RWPE2 (cell line): Measurements from ENCODE around the gene VAMP3.

Source experiments
- ATAC-seq: fragments of 200-7000 bp; cut with Tn5 transposase; 3 replicates; pipeline ENCODE4 v1.9.1; 2021; ENCODE audit warnings: low read depth
- DNase-seq: peaks from one replicate; pipeline ENCODE4 v3.0.0-alpha.2; 2020; ENCODE audit warnings: low spot score
- H3K27ac ChIP-seq: fragments of 450-650 bp; 2 replicates; pipeline ENCODE4 v1.5.1; 2017; ENCODE audit warnings: mild to moderate bottlenecking; ENCODE audit not compliant: poor library complexity, severe bottlenecking
- H3K27me3 ChIP-seq: fragments of 250-450 bp; sonication (Bioruptor Pico); 2 replicates; pipeline ENCODE4 v1.5.1; 2021; ENCODE audit warnings: mild to moderate bottlenecking, moderate library complexity; ENCODE audit not compliant: insufficient read depth, poor library complexity, severe bottlenecking
- H3K36me3 ChIP-seq: fragments of 250-450 bp; sonication (Bioruptor Pico); 2 replicates; pipeline ENCODE4 v1.5.1; 2020; ENCODE audit warnings: low read depth, mild to moderate bottlenecking, moderate library complexity
- H3K4me1 ChIP-seq: fragments of 250-450 bp; sonication (Bioruptor Pico); 2 replicates; pipeline ENCODE4 v1.5.1; 2021; ENCODE audit warnings: mild to moderate bottlenecking, moderate library complexity; ENCODE audit not compliant: insufficient read depth, poor library complexity, severe bottlenecking
- H3K4me3 ChIP-seq: fragments of 250-450 bp; sonication (Bioruptor Pico); 2 replicates; pipeline ENCODE4 v1.5.1; 2021; ENCODE audit warnings: mild to moderate bottlenecking, moderate library complexity; ENCODE audit not compliant: severe bottlenecking
- H3K9me3 ChIP-seq: fragments of 250-450 bp; sonication (Bioruptor Pico); 2 replicates; pipeline ENCODE4 v1.5.1; 2021; ENCODE audit warnings: mild to moderate bottlenecking, moderate library complexity; ENCODE audit not compliant: severe bottlenecking
- CTCF ChIP-seq: fragments of 450-650 bp; IDR thresholded peaks from one replicate; pipeline ENCODE4 v1.5.1; 2017; ENCODE audit warnings: mild to moderate bottlenecking, moderate library complexity; ENCODE audit not compliant: poor library complexity, severe bottlenecking

VAMP3 gene

GRCh38 chr1:7795406-7795805, 24.3 kb downstream of the VAMP3 start:
- Histone ChIP-seq H3K27ac (no peak overlapping the region), H3K4me1 (no peaks in the 10 kb centered on the region), H3K27me3 (no peaks in the 10 kb centered on the region), H3K36me3 (peaks cover 45% of the 10 kb centered on the region), H3K9me3 (no peaks in the 10 kb centered on the region), H3K4me3 (no peak overlapping the region)
- ATAC-seq (no peak), DNase-seq (no peak)
- TF ChIP-seq CTCF: no peak

- no peaks in the 10 kb centered on the region for H3K27me3 ChIP-seq
- ATAC-seq (no peak), DNase-seq (no peak)
- peaks cover 73% of the 10 kb centered on the region for H3K36me3 ChIP-seq
- H3K4me1 ChIP-seq: no peaks in the 10 kb centered on the region
- no peak overlapping the region for H3K4me3 ChIP-seq
- no peak for TF ChIP-seq CTCF
- no peaks in the 10 kb centered on the region for H3K9me3 ChIP-seq
- no peak overlapping the region for H3K27ac ChIP-seq
Observed at GRCh38 chr1:7805460-7805859, 34.4 kb downstream of the VAMP3 start.

GRCh38 chr1:7808253-7808844, 37.3 kb downstream of the VAMP3 start:
- peaks cover 2% of the 10 kb centered on the region for H3K9me3 ChIP-seq
- H3K36me3 ChIP-seq: peaks cover 70% of the 10 kb centered on the region
- no peaks in the 10 kb centered on the region for H3K4me1 ChIP-seq
- peak; percentile 73 for TF ChIP-seq CTCF
- 0 out of 3 replicates have a peak, but pooled peaks have one; percentile 49 for ATAC-seq
- no peak overlapping the region for H3K27ac ChIP-seq
- no peak for DNase-seq
- H3K27me3 ChIP-seq: no peaks in the 10 kb centered on the region
- no peak overlapping the region for H3K4me3 ChIP-seq

GRCh38 chr1:7809742-7810141, 38.6 kb downstream of the VAMP3 start:
- H3K4me3 ChIP-seq: no peak overlapping the region
- H3K27ac ChIP-seq: no peak overlapping the region
- peaks cover 5% of the 10 kb centered on the region for H3K9me3 ChIP-seq
- H3K36me3 ChIP-seq: peaks cover 64% of the 10 kb centered on the region
- ATAC-seq (no peak), DNase-seq (no peak)
- no peak for TF ChIP-seq CTCF
- no peaks in the 10 kb centered on the region for H3K27me3 ChIP-seq
- no peaks in the 10 kb centered on the region for H3K4me1 ChIP-seq

- TF ChIP-seq CTCF: no peak
- DNase-seq (no peak), ATAC-seq (peak; percentile 95)
- Histone ChIP-seq H3K9me3 (peaks cover 5% of the 10 kb centered on the region), H3K4me1 (no peaks in the 10 kb centered on the region), H3K4me3 (no peak overlapping the region), H3K27me3 (no peaks in the 10 kb centered on the region), H3K27ac (no peak overlapping the region), H3K36me3 (peaks cover 59% of the 10 kb centered on the region)
Observed at GRCh38 chr1:7810395-7810794, 39.3 kb downstream of the VAMP3 start.
